Lower lobe of right lung (tissue), 2 donors: ENCODE measurements around the gene RADIL. TPM values are rescaled to one million over a fixed set of nuclear protein-coding genes. Genes with fewer than 3 reads are reported as not detected.
A peak's percentile ranks its signal among the peaks of the same experiment; 100 is the strongest.

Experiments
- ATAC-seq, 2 donors: fragments of 200-7000 bp; cut with Tn5 transposase; one replicate each; pipeline ENCODE4 v1.9.1; 2020 to 2022; ENCODE audit warnings: mild to moderate bottlenecking in 2 of 2, moderate library complexity in 2 of 2
- DNase-seq: peaks from one replicate; pipeline ENCODE4 v3.0.0-alpha.2; 2020
- H3K27ac ChIP-seq: fragments of 200-600 bp; one replicate; pipeline ENCODE4 v1.8.0; 2022
- H3K27me3 ChIP-seq: fragments of 200-600 bp; one replicate; pipeline ENCODE4 v1.8.0; 2022; ENCODE audit warnings: low read depth
- H3K36me3 ChIP-seq: fragments of 200-600 bp; one replicate; pipeline ENCODE4 v1.8.0; 2022; ENCODE audit warnings: mild to moderate bottlenecking
- H3K4me1 ChIP-seq: fragments of 200-600 bp; one replicate; pipeline ENCODE4 v1.8.0; 2022
- H3K4me3 ChIP-seq: fragments of 200-600 bp; one replicate; pipeline ENCODE4 v1.8.0; 2022; ENCODE audit warnings: mild to moderate bottlenecking
- H3K9me3 ChIP-seq: fragments of 200-600 bp; one replicate; pipeline ENCODE4 v1.8.0; 2022
- intact Hi-C: fragments of 100-400 bp; cut with DNase I; formaldehyde crosslinking; loops from one replicate; pipeline ENCODE4 v1.11.0; 2022
- total RNA-seq: library from RNA; stranded (reverse); fragmentation: NEBNext Ultra II Directional; extraction: Animal tissue kit (Norgen Biotek cat#: 25700); gene quantifications from one replicate; pipeline ENCODE4 v1.2.1, GENCODE V29; 2021
- TF ChIP-seq, protein P1 (sequence below): fragments of 200-600 bp; IDR thresholded peaks from one replicate; pipeline ENCODE4 v1.8.0; 2022; ENCODE audit warnings: antibody characterized with exemption, mild to moderate bottlenecking
- donor health status: DM: no; HTN: yes; CAD: no; lungs with severe emphysema.

Gene RADIL
- total RNA-seq, 1 donor from 2014 or later: 9.7 TPM

DNA sequence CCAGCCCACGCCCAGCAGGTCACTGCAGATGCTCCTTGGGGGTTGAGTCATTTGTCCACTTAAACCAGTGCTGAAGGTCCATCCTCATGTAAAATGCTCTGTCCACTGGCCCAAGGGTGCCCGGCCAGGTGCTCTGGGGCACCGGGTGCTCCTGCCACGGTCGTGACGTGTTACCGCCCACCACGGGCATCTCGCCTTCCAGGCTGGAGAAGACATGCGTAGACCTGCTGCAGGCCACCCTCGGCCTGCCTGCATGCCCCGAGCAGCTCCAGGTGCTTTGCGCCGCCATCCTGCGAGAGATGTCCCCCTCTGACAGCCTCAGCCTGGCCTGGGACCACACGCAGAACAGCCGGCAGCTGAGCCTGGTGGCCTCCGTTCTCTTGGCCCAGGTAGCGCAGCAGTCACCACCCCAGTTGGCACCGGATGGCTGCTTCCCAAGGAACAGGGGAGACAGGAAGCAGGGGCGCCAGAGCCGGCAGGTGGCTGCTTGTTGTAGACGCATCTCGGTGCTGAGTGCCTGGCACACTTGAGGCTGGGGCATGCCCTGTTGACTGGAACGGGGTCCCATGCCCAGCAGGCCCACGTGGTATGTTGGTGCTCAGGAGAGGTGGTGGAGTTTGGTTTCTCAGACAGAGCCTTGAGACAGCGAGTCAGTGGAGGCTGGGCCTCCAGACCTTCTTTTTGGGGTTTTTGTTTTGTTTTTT, 102.0 kb downstream of the RADIL start:
- H3K36me3 ChIP-seq: peaks cover 75% of the 10 kb centered on the region
- H3K4me3 ChIP-seq: no peak overlapping the region
- ATAC-seq (no peak), DNase-seq (no peak)
- TF ChIP-seq, protein P1, sequence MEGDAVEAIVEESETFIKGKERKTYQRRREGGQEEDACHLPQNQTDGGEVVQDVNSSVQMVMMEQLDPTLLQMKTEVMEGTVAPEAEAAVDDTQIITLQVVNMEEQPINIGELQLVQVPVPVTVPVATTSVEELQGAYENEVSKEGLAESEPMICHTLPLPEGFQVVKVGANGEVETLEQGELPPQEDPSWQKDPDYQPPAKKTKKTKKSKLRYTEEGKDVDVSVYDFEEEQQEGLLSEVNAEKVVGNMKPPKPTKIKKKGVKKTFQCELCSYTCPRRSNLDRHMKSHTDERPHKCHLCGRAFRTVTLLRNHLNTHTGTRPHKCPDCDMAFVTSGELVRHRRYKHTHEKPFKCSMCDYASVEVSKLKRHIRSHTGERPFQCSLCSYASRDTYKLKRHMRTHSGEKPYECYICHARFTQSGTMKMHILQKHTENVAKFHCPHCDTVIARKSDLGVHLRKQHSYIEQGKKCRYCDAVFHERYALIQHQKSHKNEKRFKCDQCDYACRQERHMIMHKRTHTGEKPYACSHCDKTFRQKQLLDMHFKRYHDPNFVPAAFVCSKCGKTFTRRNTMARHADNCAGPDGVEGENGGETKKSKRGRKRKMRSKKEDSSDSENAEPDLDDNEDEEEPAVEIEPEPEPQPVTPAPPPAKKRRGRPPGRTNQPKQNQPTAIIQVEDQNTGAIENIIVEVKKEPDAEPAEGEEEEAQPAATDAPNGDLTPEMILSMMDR: no peak
- intact Hi-C loops: no loop called here
- H3K4me1 ChIP-seq: peaks cover 19% of the 10 kb centered on the region
- H3K27ac ChIP-seq: no peak overlapping the region
- no peaks in the 10 kb centered on the region for H3K27me3 ChIP-seq
- no peaks in the 10 kb centered on the region for H3K9me3 ChIP-seq

DNA sequence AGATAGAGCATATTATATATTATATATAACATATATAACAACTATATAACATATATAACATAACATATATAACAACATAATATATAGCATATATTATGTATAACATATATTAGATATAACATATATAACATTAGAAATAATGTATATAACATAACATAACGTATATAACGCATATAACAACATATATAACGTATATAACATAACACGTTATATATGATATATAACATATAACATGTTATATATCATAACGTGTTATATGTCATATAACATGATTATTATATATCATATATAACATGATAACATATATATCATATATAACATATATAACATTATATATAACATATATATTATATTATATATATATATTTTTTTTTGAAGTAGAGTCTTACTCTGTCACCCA, 104.4 kb downstream of the RADIL start:
- ATAC-seq (no peak), DNase-seq (no peak)
- intact Hi-C loops: no loop called here
- no peaks in the 10 kb centered on the region for H3K9me3 ChIP-seq
- H3K36me3 ChIP-seq: peaks cover 52% of the 10 kb centered on the region
- H3K4me1 ChIP-seq: peaks cover 30% of the 10 kb centered on the region
- no peaks in the 10 kb centered on the region for H3K27me3 ChIP-seq
- H3K27ac ChIP-seq: no peak overlapping the region
- H3K4me3 ChIP-seq: no peak overlapping the region
- TF ChIP-seq, protein P1: no peak

DNA sequence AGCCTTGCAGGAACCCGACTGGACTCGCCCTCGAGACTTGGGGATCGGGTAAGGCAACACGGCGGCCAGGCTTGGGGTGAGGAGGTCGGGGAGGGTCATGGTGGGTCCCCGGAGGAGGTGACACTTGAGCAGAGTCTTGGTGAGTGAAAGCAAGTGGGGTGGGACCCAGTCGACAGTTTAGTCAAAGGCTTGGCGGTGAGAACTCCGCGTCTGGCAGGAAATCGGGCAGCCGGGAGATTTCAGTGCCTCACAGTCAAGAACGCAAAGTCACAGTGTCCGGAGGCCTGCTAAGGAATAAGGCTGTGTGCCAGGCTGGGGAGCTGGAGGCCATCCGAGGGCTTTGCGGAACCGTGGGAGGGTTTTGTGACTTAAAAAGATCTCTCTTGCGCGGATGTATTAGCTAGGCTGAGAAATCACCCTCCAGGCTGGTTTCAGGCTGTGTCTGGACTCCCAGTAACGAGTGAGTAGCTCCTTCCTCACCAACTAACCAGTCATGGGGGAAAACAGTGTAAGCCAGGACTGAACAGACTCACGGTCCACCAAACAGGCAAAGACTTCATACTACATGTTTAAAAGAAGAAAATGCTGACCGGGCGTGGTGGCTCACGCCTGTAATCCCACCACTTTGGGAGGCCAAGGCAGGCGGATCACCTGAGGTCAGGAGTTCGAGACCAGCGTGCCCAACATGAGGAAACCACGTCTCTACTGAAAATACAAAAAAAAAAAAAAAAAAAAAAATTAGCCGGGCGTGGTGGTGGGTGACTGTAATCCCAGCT, 107.5 kb downstream of the RADIL start:
- Histone ChIP-seq H3K4me3 (peak overlapping the region; percentile 86), H3K27ac (peak overlapping the region; percentile 96), H3K9me3 (no peaks in the 10 kb centered on the region), H3K4me1 (peaks cover 32% of the 10 kb centered on the region), H3K27me3 (no peaks in the 10 kb centered on the region), H3K36me3 (peaks cover 22% of the 10 kb centered on the region)
- intact Hi-C loops: no loop called here
- ATAC-seq (peak; percentile 47 to 51), DNase-seq (no peak)
- TF ChIP-seq, protein P1: no peak

DNA sequence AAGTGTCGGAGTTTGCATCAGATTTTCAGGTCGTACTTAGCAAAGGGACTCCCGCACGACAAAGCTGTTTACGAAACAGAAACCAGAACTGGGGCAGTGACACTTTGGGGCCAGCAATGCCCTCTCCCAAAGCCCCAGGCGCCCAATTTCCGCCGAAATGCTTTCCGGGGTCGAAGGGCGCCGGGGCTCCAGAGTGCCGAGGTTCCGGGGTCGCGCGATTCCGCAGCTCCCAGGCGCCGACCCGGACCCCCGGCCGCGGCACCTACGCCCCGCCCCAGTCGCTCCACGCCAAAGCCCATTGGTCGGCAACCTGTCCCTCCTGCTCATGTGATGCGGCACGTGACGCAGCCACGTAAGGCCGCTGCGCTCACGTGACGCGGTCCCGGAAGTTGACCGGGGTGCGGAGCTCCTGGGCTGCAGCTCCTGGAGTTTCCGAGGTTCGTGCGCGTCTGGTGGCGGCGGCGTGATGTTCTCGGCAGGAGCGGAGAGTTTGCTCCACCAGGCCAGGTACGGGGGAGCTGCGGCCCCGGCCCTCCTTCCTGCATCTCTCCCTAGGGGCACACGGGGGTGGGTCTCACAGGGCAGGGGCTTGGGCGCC, 108.2 kb downstream of the RADIL start, which contains the start of gene AP5Z1:
TSS of gene AP5Z1 (plus strand) at position 374 of the 598 bp plus-strand sequence. CDS start at position 467, 93 bp downstream.
- intact Hi-C loops: no loop called here
- ATAC-seq (peak; percentile 98 to 99), DNase-seq (peak; percentile 98)
- Histone ChIP-seq H3K27me3 (no peaks in the 10 kb centered on the region), H3K4me1 (peaks cover 32% of the 10 kb centered on the region), H3K9me3 (no peaks in the 10 kb centered on the region), H3K36me3 (peaks cover 15% of the 10 kb centered on the region), H3K27ac (peak within 1 kb of the TSS; percentile 96), H3K4me3 (peak within 1 kb of the TSS; percentile 86)
- TF ChIP-seq, protein P1: no peak

DNA sequence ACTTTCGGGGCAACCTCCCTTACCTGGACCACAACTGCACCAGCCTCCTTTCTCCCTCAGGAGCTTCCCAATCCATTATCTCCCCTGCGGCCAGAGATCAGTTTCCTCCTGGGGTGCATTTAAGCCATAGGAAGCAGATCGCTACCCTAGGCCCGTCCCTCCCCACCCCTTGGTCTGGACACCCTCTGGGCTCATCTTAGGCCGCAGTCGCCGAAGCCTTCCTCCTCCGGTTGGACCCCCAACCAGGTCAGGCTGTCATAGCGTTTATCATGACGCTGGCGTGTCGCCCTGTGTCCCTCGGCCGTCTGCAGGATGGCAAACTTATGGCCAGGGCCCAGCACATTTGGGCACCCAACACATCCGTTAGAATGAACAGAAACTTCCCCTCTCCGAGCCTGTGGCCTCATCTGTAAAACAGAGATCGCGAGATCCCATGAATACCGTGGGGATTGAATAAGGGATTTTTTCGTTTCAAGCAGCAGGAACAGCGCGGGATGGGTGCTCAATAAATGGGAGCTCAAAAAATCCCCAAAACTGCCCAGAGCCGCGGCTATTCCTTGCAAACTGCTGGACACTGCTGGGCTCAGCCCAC, 108.8 kb downstream of the RADIL start:
- TF ChIP-seq, protein P1: no peak
- intact Hi-C loops: no loop called here
- no peaks in the 10 kb centered on the region for H3K9me3 ChIP-seq
- H3K36me3 ChIP-seq: peaks cover 12% of the 10 kb centered on the region
- H3K4me3 ChIP-seq: peak overlapping the region; percentile 86
- ATAC-seq: peak; percentile 45 to 61
- H3K27me3 ChIP-seq: no peaks in the 10 kb centered on the region
- no peak for DNase-seq
- H3K4me1 ChIP-seq: peaks cover 32% of the 10 kb centered on the region
- H3K27ac ChIP-seq: peak overlapping the region; percentile 96
